ENCODE data around the gene DDIT3.

DDIT3 gene

GRCh38 chr12:57545809-57546437, 25.6 kb upstream of the DDIT3 start:
- Histone ChIP-seq H3K36me3 (peaks cover 0 to 18% (median 6%) of the 10 kb centered on the region in 3 donors), H3K27ac (peak overlapping the region; percentile 89 to 90), H3K4me3 (peak overlapping the region; percentile 96 to 97), H3K9me3 (no peaks in the 10 kb centered on the region), H3K27me3 (peaks cover 0 to 27% of the 10 kb centered on the region in 2 donors), H3K4me1 (peaks cover 0 to 40% (median 28%) of the 10 kb centered on the region in 4 donors)
- peak in 1 of 2 donors; percentile 50 for DNase-seq
- intact Hi-C loops (cut with DNase I; ENCODE audit: low total_unique reads) = no loop called here
- TF ChIP-seq, protein P1, sequence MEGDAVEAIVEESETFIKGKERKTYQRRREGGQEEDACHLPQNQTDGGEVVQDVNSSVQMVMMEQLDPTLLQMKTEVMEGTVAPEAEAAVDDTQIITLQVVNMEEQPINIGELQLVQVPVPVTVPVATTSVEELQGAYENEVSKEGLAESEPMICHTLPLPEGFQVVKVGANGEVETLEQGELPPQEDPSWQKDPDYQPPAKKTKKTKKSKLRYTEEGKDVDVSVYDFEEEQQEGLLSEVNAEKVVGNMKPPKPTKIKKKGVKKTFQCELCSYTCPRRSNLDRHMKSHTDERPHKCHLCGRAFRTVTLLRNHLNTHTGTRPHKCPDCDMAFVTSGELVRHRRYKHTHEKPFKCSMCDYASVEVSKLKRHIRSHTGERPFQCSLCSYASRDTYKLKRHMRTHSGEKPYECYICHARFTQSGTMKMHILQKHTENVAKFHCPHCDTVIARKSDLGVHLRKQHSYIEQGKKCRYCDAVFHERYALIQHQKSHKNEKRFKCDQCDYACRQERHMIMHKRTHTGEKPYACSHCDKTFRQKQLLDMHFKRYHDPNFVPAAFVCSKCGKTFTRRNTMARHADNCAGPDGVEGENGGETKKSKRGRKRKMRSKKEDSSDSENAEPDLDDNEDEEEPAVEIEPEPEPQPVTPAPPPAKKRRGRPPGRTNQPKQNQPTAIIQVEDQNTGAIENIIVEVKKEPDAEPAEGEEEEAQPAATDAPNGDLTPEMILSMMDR (IDR thresholded peaks at IDR 0.05) = no peak

DNA sequence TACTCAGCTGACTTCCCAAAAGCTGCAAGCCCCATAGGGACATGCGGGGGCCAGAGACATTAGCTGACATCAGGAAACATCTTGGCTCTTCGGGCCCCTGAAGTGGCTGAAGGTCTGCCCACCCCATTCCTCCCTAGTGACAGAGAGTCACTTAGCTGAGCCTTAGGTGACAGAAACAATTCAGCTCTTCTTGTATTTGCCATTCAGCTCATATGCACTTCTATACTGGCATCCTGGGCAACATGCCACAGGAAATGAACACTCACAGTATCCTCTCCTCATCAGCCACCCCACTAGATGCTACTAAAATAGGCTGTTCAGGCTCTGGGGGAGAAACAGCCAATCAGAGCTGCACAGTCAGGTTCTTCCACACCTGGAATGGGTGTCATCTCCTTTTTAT, 23.3 kb upstream of the DDIT3 start:
- H3K4me1 ChIP-seq = peaks cover 0 to 28% (median 19%) of the 10 kb centered on the region in 4 donors
- no peaks in the 10 kb centered on the region for H3K9me3 ChIP-seq
- H3K27me3 ChIP-seq = peaks cover 0 to 6% of the 10 kb centered on the region in 2 donors
- DNase-seq = peak in 1 of 2 donors; percentile 44
- peaks cover 0 to 36% (median 14%) of the 10 kb centered on the region in 3 donors for H3K36me3 ChIP-seq
- intact Hi-C loops (cut with DNase I; ENCODE audit: low total_unique reads) = no loop called here
- H3K27ac ChIP-seq = no peak overlapping the region
- TF ChIP-seq, protein P1 (IDR thresholded peaks at IDR 0.05) = no peak
- H3K4me3 ChIP-seq = no peak overlapping the region

GRCh38 chr12:57541717-57542116, 21.4 kb upstream of the DDIT3 start:
- intact Hi-C loops (cut with DNase I; ENCODE audit: low total_unique reads) = no loop called here
- H3K27ac ChIP-seq = no peak overlapping the region
- peak in 1 of 2 donors; percentile 17 for DNase-seq
- no peak overlapping the region for H3K4me3 ChIP-seq
- no peaks in the 10 kb centered on the region for H3K27me3 ChIP-seq
- H3K9me3 ChIP-seq = no peaks in the 10 kb centered on the region
- H3K36me3 ChIP-seq = peaks cover 0 to 52% (median 20%) of the 10 kb centered on the region in 3 donors
- peaks cover 0 to 28% (median 19%) of the 10 kb centered on the region in 4 donors for H3K4me1 ChIP-seq
- TF ChIP-seq, protein P1 (IDR thresholded peaks at IDR 0.05) = no peak

DNA sequence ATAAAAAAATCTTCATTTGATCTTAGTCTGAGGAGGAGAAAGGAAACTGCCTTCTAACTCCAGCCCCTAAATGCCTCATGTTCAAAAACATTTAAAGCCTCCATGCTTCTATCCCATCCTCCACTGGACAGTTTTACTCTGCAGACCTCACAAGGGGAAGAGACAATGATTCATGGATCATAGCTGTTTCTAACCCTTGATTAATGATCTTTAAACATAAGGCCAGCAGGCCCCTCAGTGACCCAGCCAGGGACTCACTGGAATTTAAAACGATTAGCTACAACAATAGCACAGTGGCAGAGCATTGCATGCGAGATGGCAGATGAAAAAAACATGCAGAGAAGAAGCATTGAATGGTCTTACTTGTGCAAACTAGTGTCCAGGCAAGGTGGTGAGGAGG, 20.7 kb upstream of the DDIT3 start:
- Histone ChIP-seq H3K9me3 (no peaks in the 10 kb centered on the region), H3K4me3 (no peak overlapping the region), H3K27me3 (no peaks in the 10 kb centered on the region), H3K4me1 (peaks cover 0 to 25% (median 15%) of the 10 kb centered on the region in 4 donors), H3K27ac (no peak overlapping the region), H3K36me3 (peaks cover 0 to 59% (median 21%) of the 10 kb centered on the region in 3 donors)
- TF ChIP-seq, protein P1 (IDR thresholded peaks at IDR 0.05) = no peak
- intact Hi-C loops (cut with DNase I; ENCODE audit: low total_unique reads) = no loop called here
- peak in 1 of 2 donors; percentile 1 for DNase-seq

DNA sequence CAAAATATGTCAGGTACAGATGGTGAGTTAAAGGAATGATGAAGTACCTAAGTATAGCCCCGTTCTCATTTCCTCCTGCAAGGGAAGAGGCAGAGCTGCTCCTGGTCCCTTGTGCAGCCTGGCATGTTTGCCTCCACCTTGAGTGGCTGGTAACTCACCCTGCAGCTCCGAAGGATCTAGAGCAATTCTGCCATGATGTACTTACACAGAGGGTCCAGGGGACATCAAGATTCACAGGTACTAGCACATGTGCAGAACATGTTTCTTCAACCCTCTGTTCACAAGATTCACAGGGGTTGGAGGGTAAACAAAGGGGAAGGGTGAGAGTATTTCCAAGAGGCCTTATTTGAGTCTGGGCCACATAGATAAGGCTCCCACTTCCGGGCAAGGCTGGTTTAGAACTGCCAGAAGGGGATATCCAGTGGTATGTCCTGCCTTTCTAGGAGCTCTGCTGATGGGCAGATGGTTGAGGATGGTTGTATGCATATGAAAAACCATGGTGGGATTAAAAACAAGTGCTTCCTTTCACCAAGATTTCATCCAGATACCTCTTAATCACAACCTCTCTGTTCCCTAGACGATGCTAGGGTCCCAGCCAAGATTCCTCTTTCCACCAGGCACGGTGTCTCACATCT, 18.9 kb upstream of the DDIT3 start:
- Histone ChIP-seq H3K27ac (no peak overlapping the region), H3K9me3 (no peaks in the 10 kb centered on the region), H3K27me3 (no peaks in the 10 kb centered on the region), H3K4me1 (peaks cover 0 to 7% (median 0%) of the 10 kb centered on the region in 4 donors), H3K4me3 (no peak overlapping the region), H3K36me3 (peaks cover 12 to 75% (median 38%) of the 10 kb centered on the region in 3 donors)
- DNase-seq = no peak
- TF ChIP-seq, protein P1 (IDR thresholded peaks at IDR 0.05) = no peak
- intact Hi-C loops (cut with DNase I; ENCODE audit: low total_unique reads) = no loop called here

Measured in tibial artery (tissue), 4 donors.